ENCODE results near the gene L3MBTL4.

Gene L3MBTL4

GRCh38 chr18:6289843-6290242, 124.9 kb downstream of the L3MBTL4 start:
- no peak overlapping the region for H3K4me3 ChIP-seq (ENCODE audit: low read depth, low read length)
- in situ Hi-C loops (cut with HindIII; ENCODE audit: low pct_ligation_motif_present, low sequenced_read_pairs), result no loop called here
- H3K36me3 ChIP-seq (replicated peaks), result no peaks in the 10 kb centered on the region
- no peaks in the 10 kb centered on the region for H3K27me3 ChIP-seq (replicated peaks)
- no peak for DNase-seq
- TF ChIP-seq, protein P1, sequence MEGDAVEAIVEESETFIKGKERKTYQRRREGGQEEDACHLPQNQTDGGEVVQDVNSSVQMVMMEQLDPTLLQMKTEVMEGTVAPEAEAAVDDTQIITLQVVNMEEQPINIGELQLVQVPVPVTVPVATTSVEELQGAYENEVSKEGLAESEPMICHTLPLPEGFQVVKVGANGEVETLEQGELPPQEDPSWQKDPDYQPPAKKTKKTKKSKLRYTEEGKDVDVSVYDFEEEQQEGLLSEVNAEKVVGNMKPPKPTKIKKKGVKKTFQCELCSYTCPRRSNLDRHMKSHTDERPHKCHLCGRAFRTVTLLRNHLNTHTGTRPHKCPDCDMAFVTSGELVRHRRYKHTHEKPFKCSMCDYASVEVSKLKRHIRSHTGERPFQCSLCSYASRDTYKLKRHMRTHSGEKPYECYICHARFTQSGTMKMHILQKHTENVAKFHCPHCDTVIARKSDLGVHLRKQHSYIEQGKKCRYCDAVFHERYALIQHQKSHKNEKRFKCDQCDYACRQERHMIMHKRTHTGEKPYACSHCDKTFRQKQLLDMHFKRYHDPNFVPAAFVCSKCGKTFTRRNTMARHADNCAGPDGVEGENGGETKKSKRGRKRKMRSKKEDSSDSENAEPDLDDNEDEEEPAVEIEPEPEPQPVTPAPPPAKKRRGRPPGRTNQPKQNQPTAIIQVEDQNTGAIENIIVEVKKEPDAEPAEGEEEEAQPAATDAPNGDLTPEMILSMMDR (IDR thresholded peaks at IDR 0.05; ENCODE audit: low read depth, low read length, missing control alignments), result no peak
- no peak overlapping the region for H3K27ac ChIP-seq

DNA sequence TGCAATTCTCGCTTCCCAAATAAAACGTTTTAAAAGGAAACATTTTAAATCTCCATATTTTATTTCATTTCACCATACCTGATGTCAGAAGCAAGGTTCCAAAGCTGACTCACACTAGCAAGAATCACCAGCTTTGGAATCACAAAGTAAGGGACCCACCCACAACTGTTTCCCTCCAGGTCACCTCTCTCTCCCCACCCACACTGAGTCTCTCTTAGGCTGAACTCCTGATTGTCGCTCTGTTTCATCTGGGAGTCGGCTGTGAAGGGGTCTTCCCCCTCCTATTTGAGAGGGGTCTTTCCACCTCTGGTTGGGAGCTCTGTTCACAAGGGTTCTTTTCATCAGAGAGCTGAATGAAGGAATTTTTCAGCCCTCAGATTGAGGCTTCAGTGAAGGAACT, 128.1 kb downstream of the L3MBTL4 start:
- Histone ChIP-seq H3K27me3 (replicated peaks) (no peaks in the 10 kb centered on the region), H3K4me3 (ENCODE audit: low read depth, low read length) (no peak overlapping the region), H3K27ac (no peak overlapping the region), H3K36me3 (replicated peaks) (no peaks in the 10 kb centered on the region)
- in situ Hi-C loops (cut with HindIII; ENCODE audit: low pct_ligation_motif_present, low sequenced_read_pairs), result no loop called here
- TF ChIP-seq, protein P1 (IDR thresholded peaks at IDR 0.05; ENCODE audit: low read depth, low read length, missing control alignments), result no peak
- DNase-seq, result no peak

DNA sequence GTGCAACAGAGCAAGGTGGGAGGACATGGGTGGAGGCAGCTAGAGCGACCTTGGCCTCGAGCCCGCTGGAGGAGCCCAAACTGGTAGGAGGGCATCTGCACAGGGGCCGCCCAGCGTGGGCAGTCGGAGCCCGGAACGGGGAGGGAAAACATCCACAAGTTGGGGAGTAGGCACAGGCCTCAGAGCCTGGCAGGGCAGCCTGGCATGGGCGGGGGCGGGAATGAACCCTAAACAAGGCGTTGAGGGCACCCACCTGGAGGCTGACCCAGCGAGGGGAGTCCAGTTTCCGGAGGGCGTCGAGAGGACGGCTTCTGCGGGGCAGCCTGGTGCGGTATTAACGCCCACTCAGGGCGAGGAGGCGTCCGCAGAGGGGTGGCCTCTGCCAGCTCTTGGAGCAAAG, 129.9 kb downstream of the L3MBTL4 start:
- no peaks in the 10 kb centered on the region for H3K27me3 ChIP-seq (replicated peaks)
- TF ChIP-seq, protein P1 (IDR thresholded peaks at IDR 0.05; ENCODE audit: low read depth, low read length, missing control alignments), result no peak
- in situ Hi-C loops (cut with HindIII; ENCODE audit: low pct_ligation_motif_present, low sequenced_read_pairs), result no loop called here
- no peaks in the 10 kb centered on the region for H3K36me3 ChIP-seq (replicated peaks)
- no peak for DNase-seq
- H3K27ac ChIP-seq, result no peak overlapping the region
- H3K4me3 ChIP-seq (ENCODE audit: low read depth, low read length), result no peak overlapping the region

DNA sequence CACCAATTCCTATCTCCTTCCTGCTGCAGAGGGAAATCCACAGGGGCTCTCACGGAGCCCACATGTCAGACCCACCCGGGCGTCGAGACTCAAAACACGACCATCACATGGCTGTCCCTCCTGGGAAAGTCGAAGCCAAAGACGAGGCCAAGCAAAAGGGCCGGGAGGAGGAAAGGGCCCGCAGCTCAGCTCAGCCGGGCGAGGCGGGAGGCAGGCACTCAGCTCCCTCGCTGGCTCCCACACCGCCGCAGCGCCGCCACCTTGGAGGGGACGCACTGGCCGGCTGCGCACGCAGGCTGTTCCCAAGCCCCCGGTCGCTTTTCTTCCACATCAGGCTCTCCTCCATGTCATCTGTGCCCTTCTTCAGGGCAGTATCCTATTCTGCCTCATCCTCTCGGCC, 130.4 kb downstream of the L3MBTL4 start:
- no peak for DNase-seq
- H3K36me3 ChIP-seq (replicated peaks), result no peaks in the 10 kb centered on the region
- in situ Hi-C loops (cut with HindIII; ENCODE audit: low pct_ligation_motif_present, low sequenced_read_pairs), result no loop called here
- TF ChIP-seq, protein P1 (IDR thresholded peaks at IDR 0.05; ENCODE audit: low read depth, low read length, missing control alignments), result no peak
- no peak overlapping the region for H3K4me3 ChIP-seq (ENCODE audit: low read depth, low read length)
- H3K27me3 ChIP-seq (replicated peaks), result no peaks in the 10 kb centered on the region
- no peak overlapping the region for H3K27ac ChIP-seq

DNA sequence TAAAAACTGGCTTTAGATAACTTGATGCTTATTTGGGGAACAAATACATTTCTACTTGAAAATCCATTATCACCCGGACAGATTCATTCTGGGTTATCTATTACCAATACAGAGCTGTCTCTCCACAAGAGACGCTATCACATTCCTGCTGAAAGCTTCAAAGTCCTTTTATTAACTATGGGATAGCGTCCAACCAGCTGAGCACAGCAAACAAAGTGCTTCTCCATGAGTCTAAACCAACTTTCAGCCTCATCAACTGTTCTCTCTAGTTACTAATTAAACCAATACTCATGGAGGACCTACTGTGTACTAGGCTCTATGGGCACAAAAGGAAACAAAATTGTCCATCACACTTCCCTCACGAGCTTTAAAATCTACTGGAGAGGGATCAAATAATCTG, 132.8 kb downstream of the L3MBTL4 start:
- Histone ChIP-seq H3K27ac (no peak overlapping the region), H3K27me3 (replicated peaks) (no peaks in the 10 kb centered on the region), H3K36me3 (replicated peaks) (no peaks in the 10 kb centered on the region), H3K4me3 (ENCODE audit: low read depth, low read length) (no peak overlapping the region)
- in situ Hi-C loops (cut with HindIII; ENCODE audit: low pct_ligation_motif_present, low sequenced_read_pairs), result no loop called here
- TF ChIP-seq, protein P1 (IDR thresholded peaks at IDR 0.05; ENCODE audit: low read depth, low read length, missing control alignments), result no peak
- no peak for DNase-seq

DNA sequence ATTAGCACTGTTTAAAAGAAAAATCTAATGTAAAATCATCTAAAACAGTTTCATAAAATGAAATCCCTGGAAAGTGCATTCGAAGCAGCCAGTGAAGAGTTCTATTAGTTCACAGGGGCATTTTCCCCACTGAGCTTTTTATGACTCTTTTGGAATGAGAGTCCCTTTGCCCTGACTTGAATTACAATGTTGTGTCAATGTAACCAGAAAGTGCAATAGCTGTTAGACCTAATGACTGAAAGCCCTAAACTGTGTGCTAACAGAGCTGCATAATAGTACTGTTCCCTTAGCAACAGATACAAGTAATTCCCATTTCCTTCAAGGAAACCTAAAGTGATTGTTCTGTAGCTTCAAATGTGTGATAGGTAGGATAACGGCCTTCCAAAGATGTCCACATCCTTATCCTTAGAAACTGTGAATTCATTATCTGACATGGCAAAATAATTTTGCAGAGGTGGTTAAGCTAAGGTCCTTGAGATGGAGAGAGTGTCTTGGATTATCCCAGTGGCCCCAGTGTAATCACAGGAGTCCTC, 134.4 kb downstream of the L3MBTL4 start:
- DNase-seq, result no peak
- Histone ChIP-seq H3K4me3 (ENCODE audit: low read depth, low read length) (no peak overlapping the region), H3K27me3 (replicated peaks) (no peaks in the 10 kb centered on the region), H3K36me3 (replicated peaks) (no peaks in the 10 kb centered on the region), H3K27ac (no peak overlapping the region)
- in situ Hi-C loops (cut with HindIII; ENCODE audit: low pct_ligation_motif_present, low sequenced_read_pairs), result no loop called here
- TF ChIP-seq, protein P1 (IDR thresholded peaks at IDR 0.05; ENCODE audit: low read depth, low read length, missing control alignments), result no peak
